CD4-positive, alpha-beta T cell treated with Interleukin-4 for 1 hour (primary cell): Measurements from ENCODE around the gene FNDC3B.

Source experiments
- DNase-seq, 2 donors: peaks; one replicate each; pipeline ENCODE4 v3.0.0-alpha.2; 2020 to 2022

The FNDC3B gene

GRCh38 chr3:172174513-172175253 lies 135.3 kb downstream of the FNDC3B start:
- no peak for DNase-seq

- no peak for DNase-seq
These were observed 135.8 kb downstream of the FNDC3B start for GRCh38 chr3:172175254-172175599.

- no peak for DNase-seq
These were observed 136.8 kb downstream of the FNDC3B start for GRCh38 chr3:172176061-172176770.

- no peak for DNase-seq
These were observed 137.7 kb downstream of the FNDC3B start for GRCh38 chr3:172177046-172177445.

- no peak for DNase-seq
These were observed 138.5 kb downstream of the FNDC3B start for GRCh38 chr3:172177803-172178316.

- no peak for DNase-seq
These were observed 140.5 kb downstream of the FNDC3B start for GRCh38 chr3:172179680-172180399.

GRCh38 chr3:172180473-172180872 lies 141.1 kb downstream of the FNDC3B start:
- no peak for DNase-seq

GRCh38 chr3:172181932-172182586 lies 142.7 kb downstream of the FNDC3B start:
- no peak for DNase-seq

- DNase-seq, result no peak
These were observed 143.4 kb downstream of the FNDC3B start for GRCh38 chr3:172182797-172183196.

GRCh38 chr3:172184106-172184822 lies 144.9 kb downstream of the FNDC3B start:
- DNase-seq, result no peak

- no peak for DNase-seq
These were observed 146.5 kb downstream of the FNDC3B start for GRCh38 chr3:172185907-172186306.

GRCh38 chr3:172186607-172187006 lies 147.2 kb downstream of the FNDC3B start:
- no peak for DNase-seq

- no peak for DNase-seq
These were observed 148.1 kb downstream of the FNDC3B start for GRCh38 chr3:172187511-172187910.

GRCh38 chr3:172188511-172188910 lies 149.1 kb downstream of the FNDC3B start:
- no peak for DNase-seq

- no peak for DNase-seq
These were observed 149.8 kb downstream of the FNDC3B start for GRCh38 chr3:172189213-172189612.

- no peak for DNase-seq
These were observed 150.7 kb downstream of the FNDC3B start for GRCh38 chr3:172189987-172190603.

GRCh38 chr3:172190980-172191379 lies 151.6 kb downstream of the FNDC3B start:
- DNase-seq, result no peak

- no peak for DNase-seq
These were observed 152.3 kb downstream of the FNDC3B start for GRCh38 chr3:172191629-172192028.

- no peak for DNase-seq
These were observed 153.5 kb downstream of the FNDC3B start for GRCh38 chr3:172192830-172193415.

GRCh38 chr3:172193436-172193835 lies 154.1 kb downstream of the FNDC3B start:
- no peak for DNase-seq

GRCh38 chr3:172194702-172195406 lies 155.5 kb downstream of the FNDC3B start:
- DNase-seq, result peak in 1 of 2 donors; percentile 8
